K562 (cell line): ENCODE measurements around the gene CEACAM18. TPM values are rescaled to one million over a fixed set of nuclear protein-coding genes. Genes with fewer than 3 reads are reported as not detected.

Experiments used
- CHD4 ChIP-seq: fragments of 200-600 bp; sonication (generic); IDR thresholded peaks from 3 replicates; pipeline ENCODE4 v1.6.1; 2012; ENCODE audit warnings: low read depth, mild to moderate bottlenecking, mixed read lengths, low read length, inconsistent platforms; ENCODE audit not compliant: insufficient read depth, insufficient replicate concordance, poor library complexity, severe bottlenecking
- ETV6 ChIP-seq, 3 experiments: fragments of 150-350 bp in 1 of 3; sonication (generic) in 1 of 3; formaldehyde crosslinking in 1 of 3; IDR thresholded peaks; 2 replicates each; pipeline versions ENCODE4 v1.6.1 to v1.8.0; 2014 to 2022; ENCODE audit warnings: borderline replicate concordance in 2 of 3, low read depth in 2 of 3, antibody characterized with exemption in 1 of 3, low read length in 1 of 3, mild to moderate bottlenecking in 1 of 3, missing genetic modification reagents in 1 of 3
- FOXK2 ChIP-seq, 2 experiments: fragments of 450-650 bp; IDR thresholded peaks in 1 of 2; conservative IDR thresholded peaks in 1 of 2; 2 replicates each; pipeline ENCODE4 v1.6.1; 2016; ENCODE audit warnings: low read depth in 2 of 2, mild to moderate bottlenecking in 1 of 2
- IRF1 ChIP-seq: sonication (generic); formaldehyde crosslinking; IDR thresholded peaks from 2 replicates; pipeline ENCODE4 v1.8.0; 2022; ENCODE audit warnings: missing genetic modification reagents, mild to moderate bottlenecking, borderline replicate concordance
- NBN ChIP-seq: fragments of 450-650 bp; IDR thresholded peaks from 2 replicates; pipeline ENCODE4 v1.6.1; 2016; ENCODE audit warnings: low read depth, mild to moderate bottlenecking
- SLC30A9 ChIP-seq: fragments of 250-450 bp; sonication (Bioruptor Pico); IDR thresholded peaks from 2 replicates; pipeline ENCODE4 v1.8.0; 2022; ENCODE audit warnings: mild to moderate bottlenecking, moderate library complexity
- STAG1 ChIP-seq: sonication (generic); formaldehyde crosslinking; IDR thresholded peaks from 2 replicates; pipeline ENCODE4 v1.5.0; 2020; ENCODE audit warnings: missing genetic modification reagents, borderline replicate concordance
- ZNF224 ChIP-seq: sonication (generic); formaldehyde crosslinking; IDR thresholded peaks from 2 replicates; pipeline ENCODE4 v1.8.0; 2022; ENCODE audit warnings: mild to moderate bottlenecking, missing genetic modification reagents
- ZNF347 ChIP-seq: fragments of 450-650 bp; formaldehyde crosslinking; IDR thresholded peaks from 2 replicates; pipeline ENCODE4 v1.4.0; 2020; ENCODE audit warnings: low read depth, mild to moderate bottlenecking, moderate library complexity
- polyA plus RNA-seq, 8 experiments: library from polyadenylated mRNA; depleted of rRNA in 4 of 8; stranded (reverse) in 5 of 8; unstranded in 3 of 8; fragments of >200 nt; fragmentation: Nextera tagmentation in 2 of 8; fragmentation: Illumina TruSeq in 1 of 8; extraction: Ambion mirVana in 2 of 8; extraction: Trizol in 1 of 8; gene quantifications; 2 replicates each; pipeline versions ENCODE4 v1.2.1 to v1.2.3, GENCODE V29; 2011 to 2014; ENCODE audit warnings: inconsistent platforms in 1 of 8, missing spikeins in 1 of 8
- total RNA-seq, 7 experiments: library from RNA; depleted of rRNA in 6 of 7; stranded (reverse); fragments of >200 nt in 6 of 7; fragmentation: Illumina TruSeq in 2 of 7; extraction: Trizol in 2 of 7; gene quantifications; 2 replicates each; pipeline versions ENCODE4 v1.2.1 to v1.2.3, GENCODE V29; 2011 to 2021; ENCODE audit warnings: low replicate concordance in 1 of 7
- TF ChIP-seq, protein P1 (sequence below), 2 experiments: fragments of 450-650 bp; IDR thresholded peaks; 2 replicates each; pipeline ENCODE4 v1.6.1; 2016; ENCODE audit warnings: mild to moderate bottlenecking in 2 of 2, borderline replicate concordance in 1 of 2, low read depth in 1 of 2, moderate library complexity in 1 of 2
- TF ChIP-seq, protein P2 (sequence below): fragments of 450-650 bp; formaldehyde crosslinking; IDR thresholded peaks from 2 replicates; pipeline ENCODE4 v1.4.0; 2022; ENCODE audit warnings: missing genetic modification characterization

CEACAM18 gene
- total and polyA plus RNA-seq, 9 of the 15 experiments (the other 6 are each of a cell fraction or from before 2014, with no cell fraction given): 0.08 to 0.24 (median 0.15) TPM; not detected in 3

DNA sequence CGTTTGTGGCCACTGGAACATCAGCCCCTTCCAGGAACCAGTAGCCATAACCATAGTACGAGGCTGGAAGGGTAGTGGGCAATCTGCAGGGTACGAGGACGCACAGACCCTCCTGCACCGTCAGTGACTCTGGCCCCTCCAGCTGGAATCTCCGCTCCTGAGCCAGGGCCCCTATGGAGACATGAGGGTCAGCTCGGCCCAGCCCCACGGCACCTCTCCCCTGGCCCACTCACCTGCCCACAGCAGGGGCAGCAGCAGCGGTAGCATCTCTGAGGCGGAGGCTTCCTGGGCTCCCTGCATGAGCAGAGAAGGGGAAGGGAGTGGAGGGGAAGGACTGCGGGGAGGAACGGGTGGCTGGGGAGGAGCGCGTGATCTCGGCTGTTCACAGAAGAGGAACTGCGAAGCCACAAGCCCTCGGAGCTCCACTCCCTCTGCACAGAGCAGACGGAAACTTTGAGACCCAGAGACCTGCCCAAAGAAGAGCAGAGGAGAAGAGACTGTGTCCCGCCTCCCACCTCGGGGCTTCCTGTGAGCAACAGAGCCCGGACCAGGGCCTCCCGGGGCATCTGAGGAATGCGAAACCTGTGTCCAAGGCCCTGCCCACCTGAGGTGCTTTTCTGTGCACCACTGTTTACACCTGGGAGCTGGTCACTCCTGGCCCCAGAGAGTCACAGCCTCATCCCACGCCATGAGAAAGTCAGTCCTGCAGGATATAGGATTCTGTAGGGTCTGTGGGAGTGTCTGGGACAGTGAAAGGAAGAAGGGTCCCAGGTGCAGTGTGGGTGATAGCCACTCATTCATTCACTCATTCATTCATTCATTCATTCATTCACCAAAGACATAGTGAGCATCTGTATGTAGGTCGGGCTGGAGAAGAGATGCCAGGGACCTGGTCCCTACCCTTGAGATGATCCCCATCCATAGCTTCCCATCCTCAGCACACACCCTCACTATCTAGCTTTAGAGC is 53.3 kb downstream of the CEACAM18 start, which contains the start of gene SIGLEC6 (continued):
- TF ChIP-seq, protein P1, sequence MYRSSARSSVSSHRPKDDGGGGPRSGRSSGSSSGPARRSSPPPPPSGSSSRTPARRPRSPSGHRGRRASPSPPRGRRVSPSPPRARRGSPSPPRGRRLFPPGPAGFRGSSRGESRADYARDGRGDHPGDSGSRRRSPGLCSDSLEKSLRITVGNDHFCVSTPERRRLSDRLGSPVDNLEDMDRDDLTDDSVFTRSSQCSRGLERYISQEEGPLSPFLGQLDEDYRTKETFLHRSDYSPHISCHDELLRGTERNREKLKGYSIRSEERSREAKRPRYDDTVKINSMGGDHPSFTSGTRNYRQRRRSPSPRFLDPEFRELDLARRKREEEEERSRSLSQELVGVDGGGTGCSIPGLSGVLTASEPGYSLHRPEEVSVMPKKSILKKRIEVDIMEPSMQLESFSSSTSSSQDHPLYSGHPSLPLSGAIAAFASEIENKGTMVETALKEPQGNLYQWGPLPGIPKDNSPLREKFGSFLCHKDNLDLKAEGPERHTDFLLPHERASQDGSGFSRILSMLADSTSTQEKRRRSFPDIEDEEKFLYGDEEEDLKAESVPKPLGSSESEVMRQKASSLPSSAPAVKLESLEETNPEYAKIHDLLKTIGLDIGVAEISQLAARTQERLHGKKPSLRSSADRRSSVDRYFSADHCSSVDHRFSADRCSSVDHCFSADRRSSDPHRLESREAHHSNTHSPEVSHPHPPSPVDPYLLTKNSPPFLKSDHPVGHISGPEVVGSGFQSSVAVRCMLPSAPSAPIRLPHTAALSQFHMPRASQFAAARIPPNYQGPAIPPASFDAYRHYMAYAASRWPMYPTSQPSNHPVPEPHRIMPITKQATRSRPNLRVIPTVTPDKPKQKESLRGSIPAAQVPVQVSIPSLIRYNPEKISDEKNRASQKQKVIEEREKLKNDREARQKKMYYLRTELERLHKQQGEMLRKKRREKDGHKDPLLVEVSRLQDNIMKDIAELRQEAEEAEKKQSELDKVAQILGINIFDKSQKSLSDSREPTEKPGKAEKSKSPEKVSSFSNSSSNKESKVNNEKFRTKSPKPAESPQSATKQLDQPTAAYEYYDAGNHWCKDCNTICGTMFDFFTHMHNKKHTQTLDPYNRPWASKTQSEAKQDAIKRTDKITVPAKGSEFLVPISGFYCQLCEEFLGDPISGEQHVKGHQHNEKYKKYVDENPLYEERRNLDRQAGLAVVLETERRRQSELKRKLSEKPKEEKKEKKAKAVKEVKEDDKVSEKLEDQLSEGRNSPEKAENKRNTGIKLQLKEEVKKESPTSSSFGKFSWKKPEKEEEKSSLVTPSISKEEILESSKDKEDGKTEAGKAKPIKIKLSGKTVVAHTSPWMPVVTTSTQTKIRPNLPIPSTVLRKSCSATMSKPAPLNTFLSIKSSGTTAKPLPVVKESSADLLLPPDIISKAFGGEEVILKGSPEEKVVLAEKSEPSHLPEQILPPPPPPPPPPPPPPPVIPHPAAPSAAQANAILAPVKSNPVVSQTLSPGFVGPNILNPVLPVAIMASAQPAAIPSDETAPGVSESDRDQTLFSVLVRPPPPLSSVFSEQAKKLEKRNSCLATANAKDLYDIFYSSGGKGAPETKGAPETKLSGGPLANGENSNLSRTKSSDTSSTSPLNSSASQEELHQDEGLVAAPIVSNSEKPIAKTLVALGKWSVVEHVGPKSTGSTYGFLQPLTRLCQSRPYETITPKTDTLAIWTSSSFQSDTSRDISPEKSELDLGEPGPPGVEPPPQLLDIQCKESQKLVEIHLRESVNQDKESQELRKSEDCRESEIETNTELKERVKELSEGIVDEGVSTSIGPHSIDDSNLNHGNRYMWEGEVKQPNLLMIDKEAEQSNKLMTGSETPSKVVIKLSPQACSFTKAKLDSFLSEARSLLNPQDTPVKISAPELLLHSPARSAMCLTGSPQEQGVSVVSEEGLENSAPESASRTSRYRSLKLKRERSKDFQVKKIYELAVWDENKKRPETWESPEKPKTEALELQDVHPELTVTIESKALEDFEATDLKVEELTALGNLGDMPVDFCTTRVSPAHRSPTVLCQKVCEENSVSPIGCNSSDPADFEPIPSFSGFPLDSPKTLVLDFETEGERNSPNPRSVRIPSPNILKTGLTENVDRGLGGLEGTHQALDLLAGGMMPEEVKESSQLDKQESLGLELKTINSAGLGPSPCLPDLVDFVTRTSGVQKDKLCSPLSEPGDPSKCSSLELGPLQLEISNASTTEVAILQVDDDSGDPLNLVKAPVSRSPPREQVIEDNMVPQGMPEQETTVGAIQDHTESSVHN (IDR thresholded peaks at IDR 0.05; ENCODE audit: borderline replicate concordance in 1 of 2, low read depth in 1 of 2): no peak
- TF ChIP-seq NBN (no peak), ETV6 (IDR thresholded peaks at IDR 0.05; ENCODE audit: borderline replicate concordance in 1 of 2, low read depth in 2 of 2, low read length in 1 of 2) (no peak), ETV6 (CRISPR knock-in tag; IDR thresholded peaks at IDR 0.05; ENCODE audit: borderline replicate concordance) (no peak), IRF1 (CRISPR knock-in tag) (no peak), FOXK2 (conservative IDR thresholded peaks at IDR 0.05 in 1 of 2, IDR thresholded peaks at IDR 0.05 in 1 of 2; ENCODE audit: low read depth in 2 of 2) (no peak), ZNF224 (no peak), SLC30A9 (no peak), ZNF347 (no peak), STAG1 (CRISPR knock-in tag) (no peak), CHD4 (no peak)
- TF ChIP-seq, protein P2, sequence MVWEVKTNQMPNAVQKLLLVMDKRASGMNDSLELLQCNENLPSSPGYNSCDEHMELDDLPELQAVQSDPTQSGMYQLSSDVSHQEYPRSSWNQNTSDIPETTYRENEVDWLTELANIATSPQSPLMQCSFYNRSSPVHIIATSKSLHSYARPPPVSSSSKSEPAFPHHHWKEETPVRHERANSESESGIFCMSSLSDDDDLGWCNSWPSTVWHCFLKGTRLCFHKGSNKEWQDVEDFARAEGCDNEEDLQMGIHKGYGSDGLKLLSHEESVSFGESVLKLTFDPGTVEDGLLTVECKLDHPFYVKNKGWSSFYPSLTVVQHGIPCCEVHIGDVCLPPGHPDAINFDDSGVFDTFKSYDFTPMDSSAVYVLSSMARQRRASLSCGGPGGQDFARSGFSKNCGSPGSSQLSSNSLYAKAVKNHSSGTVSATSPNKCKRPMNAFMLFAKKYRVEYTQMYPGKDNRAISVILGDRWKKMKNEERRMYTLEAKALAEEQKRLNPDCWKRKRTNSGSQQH (CRISPR knock-in tag): no peak
